Measurements from ENCODE around the gene LRIT2. TPM values are rescaled to one million over a fixed set of nuclear protein-coding genes. Genes with fewer than 3 reads are reported as not detected.

LRIT2 gene
- polyA plus RNA-seq, 1 donor from 2014 or later, result not detected

- no peaks in the 10 kb centered on the region for H4K20me1 ChIP-seq (ENCODE audit: insufficient read depth)
- no peak overlapping the region for H3K27ac ChIP-seq (ENCODE audit: low read length)
- H3K4me3 ChIP-seq (ENCODE audit: low read length), result no peak overlapping the region
- H3K27me3 ChIP-seq (ENCODE audit: insufficient read depth, low read depth, low read length), result no peaks in the 10 kb centered on the region
- H3K9me2 ChIP-seq (ENCODE audit: insufficient read depth, low read length), result no peaks in the 10 kb centered on the region
- H3K36me3 ChIP-seq (ENCODE audit: insufficient read depth, low read length), result no peaks in the 10 kb centered on the region
- TF ChIP-seq MXI1 (conservative IDR thresholded peaks at IDR 0.05; ENCODE audit: poor library complexity, severe bottlenecking), result no peak
- TF ChIP-seq TAF1 (IDR thresholded peaks at IDR 0.05; ENCODE audit: low read depth), result no peak
- no peak for TF ChIP-seq REST (IDR thresholded peaks at IDR 0.05; ENCODE audit: borderline replicate concordance)
- TF ChIP-seq EZH2 (IDR thresholded peaks at IDR 0.05; ENCODE audit: borderline replicate concordance, insufficient read depth, low read length, poor library complexity, severe bottlenecking), result no peak
- no peak for TF ChIP-seq SMC3 (conservative IDR thresholded peaks at IDR 0.05; ENCODE audit: poor library complexity)
- no peak for TF ChIP-seq POLR2AphosphoS5 (IDR thresholded peaks at IDR 0.05)
- no peak for TF ChIP-seq RAD21 (conservative IDR thresholded peaks at IDR 0.05)
- TF ChIP-seq CTCF (IDR thresholded peaks at IDR 0.05; ENCODE audit: poor library complexity, severe bottlenecking), result no peak
- TF ChIP-seq EP300 (conservative IDR thresholded peaks at IDR 0.05; ENCODE audit: poor library complexity, severe bottlenecking), result no peak
- H3F3A ChIP-seq (ENCODE audit: insufficient read depth, low read length, poor library complexity, severe bottlenecking), result no peaks in the 10 kb centered on the region
- no peaks in the 10 kb centered on the region for H3K9me3 ChIP-seq (ENCODE audit: low read length)
- H3K4me2 ChIP-seq (ENCODE audit: low read length), result no peak overlapping the region
- no peak overlapping the region for H3K9ac ChIP-seq (ENCODE audit: low read length)
- no peak overlapping the region for H2AFZ ChIP-seq (ENCODE audit: low read depth, low read length)
- H3K79me2 ChIP-seq (replicated peaks; ENCODE audit: insufficient read depth, low read length), result no peaks in the 10 kb centered on the region
Observed at GRCh38 chr10:84213076-84213475, 12.3 kb downstream of the LRIT2 start.

GRCh38 chr10:84212014-84212413 is 13.3 kb downstream of the LRIT2 start:
- Histone ChIP-seq H3K4me3 (ENCODE audit: low read length) (no peak overlapping the region), H3K79me2 (replicated peaks; ENCODE audit: insufficient read depth, low read length) (no peaks in the 10 kb centered on the region), H3K27ac (ENCODE audit: low read length) (no peak overlapping the region), H3K9me2 (ENCODE audit: insufficient read depth, low read length) (no peaks in the 10 kb centered on the region), H3F3A (ENCODE audit: insufficient read depth, low read length, poor library complexity, severe bottlenecking) (no peaks in the 10 kb centered on the region), H3K4me2 (ENCODE audit: low read length) (no peak overlapping the region), H2AFZ (ENCODE audit: low read depth, low read length) (no peak overlapping the region), H3K9ac (ENCODE audit: low read length) (no peak overlapping the region), H3K9me3 (ENCODE audit: low read length) (no peaks in the 10 kb centered on the region), H4K20me1 (ENCODE audit: insufficient read depth) (no peaks in the 10 kb centered on the region), H3K27me3 (ENCODE audit: insufficient read depth, low read depth, low read length) (no peaks in the 10 kb centered on the region), H3K36me3 (ENCODE audit: insufficient read depth, low read length) (no peaks in the 10 kb centered on the region)
- no peak for TF ChIP-seq POLR2AphosphoS5 (IDR thresholded peaks at IDR 0.05)
- no peak for TF ChIP-seq RAD21 (conservative IDR thresholded peaks at IDR 0.05)

- no peak overlapping the region for H3K4me2 ChIP-seq (ENCODE audit: low read length)
- TF ChIP-seq TAF1 (IDR thresholded peaks at IDR 0.05; ENCODE audit: low read depth) (no peak), MXI1 (conservative IDR thresholded peaks at IDR 0.05; ENCODE audit: poor library complexity, severe bottlenecking) (no peak), EZH2 (IDR thresholded peaks at IDR 0.05; ENCODE audit: borderline replicate concordance, insufficient read depth, low read length, poor library complexity, severe bottlenecking) (no peak), CTCF (IDR thresholded peaks at IDR 0.05; ENCODE audit: poor library complexity, severe bottlenecking) (no peak), SMC3 (conservative IDR thresholded peaks at IDR 0.05; ENCODE audit: poor library complexity) (no peak), POLR2AphosphoS5 (IDR thresholded peaks at IDR 0.05) (no peak), RAD21 (conservative IDR thresholded peaks at IDR 0.05) (no peak), REST (IDR thresholded peaks at IDR 0.05; ENCODE audit: borderline replicate concordance) (no peak), EP300 (conservative IDR thresholded peaks at IDR 0.05; ENCODE audit: poor library complexity, severe bottlenecking) (no peak)
- no peak overlapping the region for H3K4me3 ChIP-seq (ENCODE audit: low read length)
- H3K27ac ChIP-seq (ENCODE audit: low read length), result no peak overlapping the region
- no peak overlapping the region for H3K9ac ChIP-seq (ENCODE audit: low read length)
- H3F3A ChIP-seq (ENCODE audit: insufficient read depth, low read length, poor library complexity, severe bottlenecking), result no peaks in the 10 kb centered on the region
- no peaks in the 10 kb centered on the region for H3K79me2 ChIP-seq (replicated peaks; ENCODE audit: insufficient read depth, low read length)
- no peaks in the 10 kb centered on the region for H4K20me1 ChIP-seq (ENCODE audit: insufficient read depth)
- no peaks in the 10 kb centered on the region for H3K9me2 ChIP-seq (ENCODE audit: insufficient read depth, low read length)
- H3K9me3 ChIP-seq (ENCODE audit: low read length), result no peaks in the 10 kb centered on the region
- H3K27me3 ChIP-seq (ENCODE audit: insufficient read depth, low read depth, low read length), result no peaks in the 10 kb centered on the region
- H2AFZ ChIP-seq (ENCODE audit: low read depth, low read length), result no peak overlapping the region
- no peaks in the 10 kb centered on the region for H3K36me3 ChIP-seq (ENCODE audit: insufficient read depth, low read length)
Observed at GRCh38 chr10:84211566-84211965, 13.8 kb downstream of the LRIT2 start.

Measured in neural cell (in vitro differentiated cells).